ENCODE measurements around the gene JMJD6.
"Not testable (repeated sequence)": the region's sequence is repeated elsewhere in the genome, so short reads cannot be mapped to it uniquely, and the experiment has no call there.

The JMJD6 gene

DNA sequence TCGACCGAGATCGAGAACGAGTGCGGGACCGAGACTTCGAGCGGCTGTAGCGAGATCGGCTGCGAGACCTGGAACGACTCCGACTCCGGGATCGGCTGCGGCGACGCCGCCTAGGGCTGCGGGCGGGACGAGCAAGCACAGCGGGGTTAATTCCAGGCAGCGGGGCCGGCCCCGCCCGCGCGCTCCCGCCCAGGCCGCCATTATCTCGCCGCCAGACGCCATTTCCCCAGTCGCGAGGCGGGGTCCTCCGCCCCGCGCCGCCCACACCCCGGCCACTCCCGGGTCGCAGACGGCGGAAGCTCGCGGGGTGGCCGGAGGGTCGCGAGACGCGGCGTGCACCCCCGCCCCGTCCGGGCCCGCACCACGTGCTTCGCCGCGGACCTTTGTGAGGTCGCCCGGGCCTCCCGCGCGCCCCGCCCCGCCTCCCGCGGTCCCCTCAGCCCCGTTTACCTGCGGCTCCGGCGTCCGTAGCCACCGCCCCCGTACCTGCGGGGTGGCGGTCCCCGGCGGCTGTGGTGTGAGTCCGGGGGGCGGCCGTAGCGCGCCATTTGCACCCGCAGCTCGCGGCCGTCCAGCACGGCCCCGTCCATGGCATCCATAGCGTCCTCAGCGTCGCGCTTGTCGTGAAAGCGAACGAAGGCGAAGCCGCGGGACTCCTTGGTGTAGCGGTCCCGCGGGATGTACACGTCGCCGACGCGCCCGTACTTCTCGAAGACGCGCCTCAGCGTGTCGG is 10.1 kb upstream of the JMJD6 start:
- DNase-seq (ENCODE audit: low read depth in 2 of 2): peak; percentile 43 to 48

DNA sequence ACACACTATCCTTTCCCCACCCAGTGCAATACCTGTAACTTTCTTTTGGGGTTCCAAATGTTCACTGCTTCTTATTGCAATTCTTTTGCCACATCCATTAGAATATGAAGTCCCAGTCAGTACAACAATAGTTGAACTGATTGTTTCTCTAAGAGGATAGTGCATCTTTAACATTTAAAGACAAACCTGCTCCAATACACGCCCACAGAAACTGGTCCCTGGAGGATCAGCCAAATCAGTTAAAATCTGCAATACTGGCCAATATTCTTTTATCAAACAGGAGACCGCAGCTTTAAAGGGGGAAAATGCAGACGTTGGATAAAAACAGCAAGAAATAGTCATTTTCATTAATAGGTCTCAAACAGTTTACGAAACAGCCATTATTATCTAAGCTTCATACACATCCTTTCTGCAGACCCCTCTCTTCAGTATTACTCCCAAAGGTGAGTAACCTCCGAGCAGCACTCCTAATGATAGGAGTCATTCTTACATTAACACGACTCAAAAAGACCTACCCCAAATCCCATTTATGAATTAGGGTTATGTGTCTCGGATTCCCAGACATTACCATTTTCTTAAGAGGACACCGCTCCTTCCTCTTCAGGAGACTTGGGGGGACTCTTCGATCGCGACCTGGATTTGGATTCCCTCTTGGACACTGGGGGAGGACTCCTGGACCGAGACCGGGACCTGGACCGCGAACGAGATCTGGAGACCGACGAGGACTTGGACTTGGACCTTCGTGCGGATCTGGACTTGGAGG is 9.4 kb upstream of the JMJD6 start:
- DNase-seq (ENCODE audit: low read depth in 2 of 2): no peak

DNA sequence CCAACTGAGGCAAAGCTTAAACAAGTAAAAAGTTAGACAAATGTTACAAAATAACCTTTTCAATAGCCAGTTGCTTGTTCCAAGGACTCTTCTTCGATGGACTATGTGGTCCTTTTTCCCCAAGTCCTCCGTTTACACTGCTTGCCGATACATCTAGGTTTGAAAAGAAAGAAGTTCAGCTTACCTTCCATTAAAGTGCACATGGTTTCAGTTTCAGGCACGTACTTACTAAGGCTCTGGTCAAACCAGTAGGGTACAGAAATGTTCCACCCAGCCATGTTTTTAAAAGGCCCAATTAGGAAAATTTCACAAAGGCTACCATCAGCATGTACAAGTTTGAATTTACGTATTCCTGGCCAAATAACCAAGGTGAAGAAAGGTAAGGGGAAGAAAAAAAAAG is 8.6 kb upstream of the JMJD6 start:
- no peak for DNase-seq (ENCODE audit: low read depth in 2 of 2)

DNA sequence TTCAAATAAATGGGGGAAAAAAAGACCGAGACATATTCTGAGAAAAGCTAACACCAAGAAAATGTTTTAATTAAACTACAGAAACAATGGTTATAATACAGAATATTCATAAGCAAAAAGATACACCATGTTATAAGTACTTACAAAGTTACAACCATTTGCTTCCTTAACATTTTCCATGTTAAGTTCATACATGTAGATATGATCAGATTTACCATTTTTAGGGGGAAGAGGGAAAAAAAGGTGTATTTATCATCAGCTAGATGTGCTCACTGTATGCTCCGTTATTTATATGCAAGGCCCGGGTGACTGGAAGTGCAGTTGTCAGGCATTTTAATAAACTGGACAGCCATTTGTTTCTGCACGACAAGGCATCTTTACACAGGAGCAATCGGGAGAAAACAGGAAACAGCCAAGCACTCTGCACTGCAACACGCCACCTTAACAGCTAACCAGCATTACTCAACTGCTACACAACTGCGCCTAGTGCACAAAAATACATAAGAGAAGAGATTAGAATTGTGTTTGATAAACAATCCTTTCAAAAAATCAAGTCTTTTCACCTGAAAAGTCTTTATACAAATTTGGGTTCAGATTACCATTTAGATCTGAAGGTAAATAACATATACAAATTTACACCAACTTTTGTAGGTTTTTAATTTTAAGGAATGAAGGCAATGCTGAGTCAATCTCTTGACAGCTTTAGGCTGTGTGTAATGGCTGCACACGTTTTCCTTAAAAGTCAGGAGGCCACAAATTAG is 7.9 kb upstream of the JMJD6 start:
- DNase-seq (ENCODE audit: low read depth in 2 of 2): no peak

DNA sequence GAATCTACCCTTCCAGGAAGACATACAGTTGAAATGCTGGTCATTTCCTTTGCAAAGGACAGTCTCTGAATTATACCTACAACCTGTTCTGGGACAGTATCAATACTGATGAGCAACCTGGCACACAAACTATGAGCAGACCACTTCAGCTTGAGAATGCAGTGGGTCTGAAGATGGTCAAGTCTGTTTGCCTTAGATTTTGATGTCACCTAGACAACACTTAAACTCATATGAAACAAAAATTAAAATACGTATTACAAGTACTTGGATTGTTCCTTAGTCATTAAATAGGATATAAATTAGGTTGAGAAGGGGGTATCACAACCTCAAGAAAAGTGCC is 7.2 kb upstream of the JMJD6 start:
- DNase-seq (ENCODE audit: low read depth in 2 of 2): no peak

DNA sequence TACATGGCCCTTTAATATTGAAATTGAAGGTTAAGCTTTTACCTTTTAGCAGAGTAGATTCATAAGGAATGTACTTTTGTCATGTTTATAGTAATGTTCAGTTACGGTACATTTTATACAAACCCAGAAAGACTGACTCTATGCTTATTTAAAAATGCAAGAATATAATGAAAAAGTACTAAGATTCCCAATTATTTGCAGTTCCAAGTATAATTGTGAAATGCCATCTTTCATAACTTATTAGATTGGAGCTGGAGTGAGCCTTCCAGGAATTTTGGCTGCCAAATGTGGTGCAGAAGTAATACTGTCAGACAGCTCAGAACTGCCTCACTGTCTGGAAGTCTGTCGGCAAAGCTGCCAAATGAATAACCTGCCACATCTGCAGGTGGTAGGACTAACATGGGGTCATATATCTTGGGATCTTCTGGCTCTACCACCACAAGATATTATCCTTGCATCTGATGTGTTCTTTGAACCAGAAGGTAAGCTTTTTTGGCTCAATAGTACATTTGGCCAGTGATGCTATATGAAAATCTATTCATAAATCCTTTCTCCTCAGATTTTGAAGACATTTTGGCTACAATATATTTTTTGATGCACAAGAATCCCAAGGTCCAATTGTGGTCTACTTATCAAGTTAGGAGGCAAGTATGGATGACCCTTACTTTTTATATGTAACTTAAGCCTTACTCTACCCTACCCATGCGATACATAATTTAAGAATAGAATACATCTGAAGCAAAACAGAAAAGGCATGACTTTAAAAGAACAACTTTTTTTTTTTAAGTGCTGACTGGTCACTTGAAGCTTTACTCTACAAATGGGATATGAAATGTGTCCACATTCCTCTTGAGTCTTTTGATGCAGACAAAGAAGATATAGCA is 6.6 kb upstream of the JMJD6 start:
- DNase-seq (ENCODE audit: low read depth in 2 of 2): no peak

DNA sequence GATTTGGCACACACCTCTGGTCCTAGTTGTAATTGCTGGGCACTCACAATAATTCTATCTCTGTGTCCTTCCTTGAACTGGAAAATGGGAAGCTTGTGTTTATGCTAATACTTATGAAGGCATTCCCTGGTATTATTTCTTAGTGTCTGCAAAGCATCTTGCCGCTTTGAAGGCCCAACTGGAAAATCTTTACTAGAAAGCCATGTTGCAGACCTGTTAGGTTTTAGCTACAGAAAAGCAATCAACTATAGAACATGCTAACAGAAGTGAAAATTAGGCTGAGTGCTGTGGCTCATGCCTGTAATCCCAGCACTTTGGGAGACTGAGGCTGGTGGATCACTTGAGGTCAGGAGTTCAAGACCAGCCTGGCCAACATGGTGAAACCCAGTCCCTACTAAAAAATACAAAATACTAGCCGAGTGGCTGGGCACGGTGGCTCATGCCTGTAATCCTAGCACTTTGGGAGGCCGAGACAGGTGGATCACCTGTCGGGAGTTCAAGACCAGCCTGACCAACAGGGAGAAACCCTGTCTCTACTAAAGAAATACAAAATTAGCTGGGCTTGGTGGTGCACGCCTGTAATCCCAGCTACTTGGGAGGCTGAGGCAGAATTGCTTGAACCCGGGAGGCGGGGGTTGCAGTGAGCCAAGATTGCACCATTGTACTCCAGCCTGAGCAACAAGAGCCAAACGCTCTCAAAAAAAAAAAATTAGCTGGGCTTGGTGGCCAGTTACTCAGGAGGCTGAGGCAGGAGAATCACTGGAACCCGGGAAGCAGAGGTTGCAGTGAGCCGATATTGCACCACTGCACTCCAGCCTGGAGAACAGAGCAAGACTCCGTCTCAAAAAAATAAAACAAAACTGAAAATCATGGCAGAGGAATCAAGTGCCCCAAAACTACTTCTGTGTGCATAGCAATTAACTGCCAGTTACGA is 5.7 kb upstream of the JMJD6 start:
- not testable (repeated sequence) for DNase-seq (ENCODE audit: low read depth in 2 of 2)

DNA sequence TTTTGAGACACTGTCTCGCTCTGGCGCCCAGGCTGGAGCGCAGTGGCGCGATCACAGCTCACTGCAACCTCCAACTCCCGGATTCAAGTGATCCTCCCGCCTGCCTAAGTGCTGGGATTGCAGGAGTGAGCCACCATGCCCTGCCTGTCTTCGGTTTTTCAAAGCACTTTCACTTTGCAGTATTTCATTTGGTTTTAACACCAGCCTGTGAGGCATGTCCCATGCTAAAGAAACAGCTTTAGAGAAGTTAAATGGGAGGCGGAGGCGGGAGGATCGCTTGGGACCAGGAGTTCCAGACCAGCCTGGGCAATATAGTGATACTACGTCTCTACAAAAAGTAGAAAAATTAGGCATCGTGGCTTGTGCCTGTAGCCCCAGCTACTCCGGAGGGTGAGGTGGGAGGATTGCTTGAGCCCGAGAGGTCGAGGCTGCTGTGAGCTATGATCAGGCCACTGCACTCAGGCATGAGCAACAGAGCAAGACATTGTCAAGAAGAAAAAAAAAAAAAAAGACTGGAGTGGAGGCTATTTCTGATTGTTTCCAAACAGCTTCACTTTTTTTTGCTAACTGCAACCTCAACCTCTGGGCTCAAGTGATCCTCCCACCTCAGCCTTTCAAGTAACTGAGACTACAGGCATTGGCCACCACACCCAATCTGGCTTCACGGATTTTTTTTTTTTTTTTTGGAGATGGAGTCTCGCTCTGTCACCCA is 1.5 kb upstream of the JMJD6 start:
- DNase-seq (ENCODE audit: low read depth in 2 of 2): no peak

DNA sequence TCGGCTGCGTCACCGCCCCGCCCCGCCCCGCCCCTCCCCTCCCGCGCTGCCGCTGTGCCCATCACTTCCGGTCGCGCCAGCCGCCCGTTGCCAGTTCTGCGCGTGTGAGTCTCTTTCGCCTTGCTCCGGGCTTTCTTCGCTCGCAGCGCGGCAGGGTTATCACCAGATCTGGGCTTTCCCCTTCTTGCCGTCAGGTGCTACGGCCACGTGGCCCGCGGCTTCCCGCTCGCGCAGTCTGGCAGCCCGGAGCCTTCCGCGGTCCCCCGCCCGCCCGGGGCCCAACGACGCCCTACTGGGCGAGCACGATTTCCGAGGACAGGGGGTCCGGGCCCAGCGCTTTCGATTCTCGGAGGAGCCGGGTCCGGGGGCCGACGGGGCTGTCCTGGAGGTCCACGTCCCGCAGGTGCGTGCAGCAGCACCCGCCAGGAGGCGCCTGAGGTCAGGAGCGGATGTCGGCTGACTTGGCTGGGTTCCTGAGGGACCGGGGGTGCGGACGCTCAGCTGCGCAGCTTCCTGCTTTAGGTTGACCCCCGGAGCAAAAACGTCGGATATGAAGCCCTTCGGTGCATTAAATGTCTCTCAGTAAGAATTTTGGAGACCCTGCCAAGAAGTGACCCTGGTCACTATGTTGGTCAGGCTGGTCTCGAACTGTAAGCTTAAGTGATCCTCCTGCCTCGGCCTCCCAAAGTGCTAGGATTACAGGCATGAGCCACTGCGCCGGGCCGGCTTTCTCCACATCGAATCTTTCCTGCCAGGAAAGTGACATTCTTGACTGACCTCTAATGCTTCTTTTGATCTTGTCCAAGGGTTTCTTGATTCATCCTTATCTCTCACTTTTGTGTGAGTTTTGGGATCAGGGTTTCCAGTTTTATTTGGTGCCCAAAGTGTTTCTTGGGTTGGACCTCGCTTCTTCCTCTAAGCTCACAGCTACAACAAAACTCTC is 641 bp upstream of the JMJD6 start, which contains the start of gene METTL23:
Gene METTL23, plus strand, starts transcription at position 64 of the 943 bp plus-strand sequence. CDS start 2,872 bp downstream, outside the sequence.
- DNase-seq (ENCODE audit: low read depth in 2 of 2): peak; percentile 55 to 62

DNA sequence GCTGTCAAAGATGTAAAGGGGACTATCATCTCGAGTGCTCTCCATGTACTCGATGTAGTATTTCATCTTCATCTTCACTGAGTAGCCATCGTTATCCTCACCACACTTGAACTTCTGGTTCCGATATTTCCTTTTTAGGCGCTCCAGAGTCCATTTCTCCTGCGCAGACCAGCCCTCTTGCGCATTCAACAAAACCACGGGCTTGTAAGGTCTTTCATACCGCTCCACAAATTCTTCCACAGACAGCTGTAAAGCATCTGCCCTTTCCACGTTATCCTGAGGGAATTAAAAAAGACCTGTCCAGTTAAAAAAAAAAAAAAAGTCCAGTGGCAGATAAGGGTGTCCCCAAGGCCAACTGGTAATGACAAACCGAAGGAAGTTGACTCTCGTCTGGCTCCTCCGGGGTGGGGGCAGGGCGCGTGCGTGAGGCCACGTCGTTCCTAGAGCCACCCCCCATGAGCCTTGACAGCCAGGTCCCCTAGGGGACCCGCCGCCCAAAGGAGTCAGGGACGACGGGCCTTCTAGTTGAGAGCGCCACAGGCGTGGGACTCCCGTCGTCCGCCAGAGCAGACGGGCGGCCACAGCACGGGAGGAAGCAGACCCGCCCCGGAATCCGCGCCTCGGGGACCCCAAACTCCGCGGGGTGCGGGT is 701 bp downstream of the JMJD6 start:
- peak; percentile 65 to 66 for DNase-seq (ENCODE audit: low read depth in 2 of 2)

DNA sequence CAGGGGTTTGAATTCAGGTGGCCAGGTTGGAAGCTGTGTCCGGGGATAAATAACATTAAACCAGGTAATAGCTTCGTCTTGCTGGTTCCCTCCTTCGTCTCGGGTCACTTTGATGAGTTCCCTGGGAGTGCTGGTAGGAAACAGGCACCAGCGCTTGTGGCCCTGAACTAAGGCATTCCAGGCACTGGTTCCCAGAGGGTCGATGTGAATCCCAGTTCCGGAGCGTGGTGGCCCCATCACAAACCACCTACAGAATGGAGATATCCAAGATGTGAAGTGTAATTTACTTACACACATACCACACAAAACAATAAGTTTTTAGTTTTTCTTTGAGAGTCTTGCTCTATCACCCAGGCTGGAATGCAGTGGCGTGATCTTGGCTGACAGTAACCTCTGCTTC is 2.6 kb downstream of the JMJD6 start:
- no peak for DNase-seq (ENCODE audit: low read depth in 2 of 2)

DNA sequence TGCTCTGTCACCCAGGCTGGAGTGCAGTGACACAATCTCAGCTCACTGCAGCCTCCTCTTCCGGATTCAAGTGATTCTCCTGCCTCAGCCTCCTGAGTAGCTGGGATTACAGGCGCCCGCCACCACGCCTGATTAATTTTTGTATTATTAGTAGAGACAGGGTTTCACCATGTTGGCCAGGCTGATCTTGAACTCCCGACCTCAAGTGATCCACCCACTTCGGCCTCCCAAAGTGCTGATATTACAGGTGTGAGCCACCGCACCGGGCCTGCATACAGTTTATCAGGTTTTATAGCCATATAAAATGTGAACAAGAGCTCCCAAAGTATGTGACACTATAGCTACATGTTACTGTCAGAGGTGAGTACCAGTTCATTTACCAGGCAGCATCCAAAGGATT is 3.4 kb downstream of the JMJD6 start:
- DNase-seq (ENCODE audit: low read depth in 2 of 2): not testable (repeated sequence)

DNA sequence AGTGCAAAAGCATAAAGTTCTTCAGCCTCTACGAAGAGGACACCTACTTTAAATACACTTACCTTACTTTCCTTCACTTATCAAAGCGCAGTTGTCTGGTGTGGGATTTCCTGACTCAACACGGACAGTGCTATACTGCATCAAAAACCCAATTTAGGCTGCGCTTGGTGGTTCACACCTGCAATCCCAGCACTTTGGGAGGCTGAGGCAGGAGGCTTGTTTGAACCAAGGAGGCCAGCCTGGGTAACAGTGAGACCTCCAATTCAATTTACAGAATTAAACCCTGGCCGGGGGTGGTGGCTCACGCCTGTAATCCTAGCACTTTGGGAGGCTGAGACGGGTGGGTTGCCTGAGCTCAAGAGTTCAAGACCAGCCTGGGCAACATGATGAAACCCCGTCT is 4.1 kb downstream of the JMJD6 start:
- DNase-seq (ENCODE audit: low read depth in 2 of 2): no peak

DNA sequence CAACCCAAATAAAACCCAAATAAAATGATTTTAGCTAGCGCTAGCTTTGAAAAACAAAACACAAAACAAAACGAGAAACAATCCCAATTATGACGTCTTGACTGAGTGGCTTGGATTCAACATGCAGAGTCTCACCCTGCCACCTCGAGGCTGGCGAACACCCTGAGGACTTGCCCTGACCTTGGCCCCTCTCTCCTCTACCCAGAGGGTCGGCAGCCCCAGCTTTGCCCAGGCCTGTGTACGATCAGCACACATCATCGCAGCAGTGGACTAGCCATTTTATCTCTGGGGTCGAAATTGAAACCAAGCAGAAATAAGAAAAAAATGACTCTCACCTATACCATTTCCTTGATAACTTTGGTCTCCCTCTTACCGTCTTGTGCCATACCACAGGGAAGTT is 4.9 kb downstream of the JMJD6 start:
- no peak for DNase-seq (ENCODE audit: low read depth in 2 of 2)

DNA sequence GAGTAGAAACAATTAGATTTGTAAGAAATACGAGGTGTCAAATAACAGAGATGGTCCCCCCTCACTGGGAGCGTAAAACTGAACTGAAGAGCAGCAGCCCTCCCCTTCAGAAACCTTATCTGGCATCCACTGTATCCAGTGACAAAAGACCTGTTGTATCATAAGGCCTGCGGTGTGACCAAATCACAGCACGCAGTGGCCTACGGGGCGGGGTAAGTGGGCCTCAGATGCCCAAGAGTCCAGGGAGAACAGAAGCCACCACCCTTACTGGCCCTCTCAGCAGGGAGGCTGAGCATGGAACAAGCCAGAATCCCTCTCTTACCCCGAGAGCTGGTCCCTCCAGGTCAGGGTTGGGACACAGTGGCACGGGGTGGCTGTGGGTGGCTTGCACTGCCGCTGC is 5.5 kb downstream of the JMJD6 start:
- no peak for DNase-seq (ENCODE audit: low read depth in 2 of 2)

DNA sequence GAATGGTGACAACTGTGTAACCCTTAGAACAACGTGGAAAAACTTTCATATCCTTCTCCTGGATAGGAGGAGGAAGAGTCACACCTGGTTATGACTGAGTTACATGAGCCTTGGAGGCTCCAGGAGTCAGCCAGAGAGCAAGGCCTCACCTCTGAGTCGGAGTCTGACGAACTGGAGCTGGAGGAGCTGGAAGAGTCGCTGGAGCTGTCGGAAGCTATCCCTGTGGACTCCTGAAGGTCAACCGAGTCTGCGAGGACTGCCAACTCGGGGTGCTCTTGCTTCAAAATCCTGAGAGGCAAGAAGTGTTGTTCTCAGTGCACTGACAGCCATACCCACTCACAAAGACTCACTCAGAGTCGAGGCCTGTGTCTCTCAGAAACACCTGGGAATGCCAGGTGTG is 6.2 kb downstream of the JMJD6 start:
- no peak for DNase-seq (ENCODE audit: low read depth in 2 of 2)

DNA sequence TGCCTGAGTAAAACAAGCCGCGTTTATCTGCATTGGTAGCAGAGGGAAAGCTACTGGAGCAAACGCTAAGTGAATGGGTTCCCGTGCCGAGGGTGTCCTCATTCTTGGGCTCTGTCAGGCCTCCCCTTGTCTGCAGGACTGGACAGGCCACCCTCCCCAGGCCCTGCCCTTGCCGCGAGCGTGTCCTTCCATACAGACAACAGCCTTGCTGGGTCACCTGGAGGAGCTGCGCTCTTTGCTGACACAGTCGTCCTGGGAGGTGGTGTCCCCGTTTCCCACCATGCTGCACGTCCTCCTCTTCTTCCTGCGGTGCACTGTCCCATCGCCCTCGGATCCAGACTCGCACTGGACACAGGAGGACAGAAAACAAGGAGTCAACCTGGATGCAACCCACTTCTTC is 7.9 kb downstream of the JMJD6 start:
- DNase-seq (ENCODE audit: low read depth in 2 of 2): no peak

DNA sequence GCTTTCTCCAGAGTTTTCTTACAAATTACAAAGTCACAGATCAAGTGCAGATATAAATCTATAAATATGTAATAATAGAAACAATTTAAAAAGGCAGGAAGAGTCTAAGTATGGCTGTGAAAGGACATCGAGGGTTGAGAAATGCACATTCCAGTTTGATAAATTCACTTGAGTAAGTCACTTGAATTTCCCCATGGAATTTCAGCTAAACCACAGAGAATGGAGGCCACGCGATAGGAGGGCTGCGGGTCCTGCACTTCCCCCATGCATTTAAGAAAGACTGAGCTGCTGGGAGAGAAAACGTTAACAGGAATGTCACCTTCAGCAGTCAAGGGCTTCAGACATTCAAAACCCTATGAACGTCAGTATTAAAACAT is 9.6 kb downstream of the JMJD6 start:
- DNase-seq (ENCODE audit: low read depth in 2 of 2): no peak
